Adrenal gland (tissue), 12 donors: ENCODE data around the gene SELENOT. TPM values are rescaled to one million over a fixed set of nuclear protein-coding genes. Genes with fewer than 3 reads are reported as not detected.

ENCODE experiments used
- DNase-seq, 7 donors: peaks; one replicate each; pipeline ENCODE4 v3.0.0-alpha.2; 2019 to 2020
- H3K27ac ChIP-seq, 5 donors: fragments of 200-600 bp; sonication (generic) in 4 of 5; 1 replicate in 3 of 5; 2 replicates in 2 of 5; pipeline versions ENCODE4 v1.5.1 to v1.8.0; 2016 to 2020; ENCODE audit warnings: mild to moderate bottlenecking in 1 of 5
- H3K27me3 ChIP-seq: fragments of 200-600 bp; 2 replicates; pipeline ENCODE4 v1.8.0; 2021
- H3K36me3 ChIP-seq, 2 donors: fragments of 200-600 bp; replicated peaks in 1 of 2; 1 replicate in 1 of 2; 2 replicates in 1 of 2; pipeline versions ENCODE4 v1.5.1 to v1.8.0; 2018 to 2022
- H3K4me1 ChIP-seq, 2 donors: fragments of 200-600 bp; replicated peaks in 1 of 2; 1 replicate in 1 of 2; 2 replicates in 1 of 2; pipeline versions ENCODE4 v1.5.1 to v1.8.0; 2018 to 2021
- H3K4me3 ChIP-seq, 4 donors: fragments of 200-600 bp; sonication (generic) in 3 of 4; one replicate each; pipeline ENCODE4 v1.5.1; 2016 to 2018
- H3K9me3 ChIP-seq, 3 donors: fragments of 200-600 bp; sonication (generic) in 1 of 3; replicated peaks in 1 of 3; 1 replicate in 2 of 3; 2 replicates in 1 of 3; pipeline versions ENCODE4 v1.5.1 to v1.8.0; 2016 to 2021
- CTCF ChIP-seq, 6 experiments: fragments of 450-650 bp in 4 of 6; fragments of 200-600 bp in 2 of 6; sonication (generic) in 1 of 6; IDR thresholded peaks; 1 replicate in 5 of 6; 2 replicates in 1 of 6; pipeline versions ENCODE4 v1.5.1 to v1.8.0; 2016 to 2021; ENCODE audit warnings: antibody characterized with exemption in 6 of 6, mild to moderate bottlenecking in 2 of 6, moderate library complexity in 1 of 6
- POLR2A ChIP-seq, 2 donors: fragments of 450-650 bp; IDR thresholded peaks; one replicate each; pipeline ENCODE4 v1.6.1; 2017; ENCODE audit warnings: antibody characterized with exemption in 2 of 2, mild to moderate bottlenecking in 2 of 2, moderate library complexity in 1 of 2
- WGBS, 4 donors: extraction: QIAGEN DNeasy Blood & Tissue Kit in 2 of 4; methylation state at CpG; one replicate each; pipeline versions ENCODE4 v1.1.5 to v1.1.7; 2013 to 2017; 5-methylcytosine and 5-hydroxymethylcytosine counted together
- intact Hi-C, 2 donors: fragments of 100-400 bp; cut with DNase I; formaldehyde crosslinking; loops; one replicate each; pipeline versions ENCODE4 v1.14.1 to v1.15.0; 2022 to 2023
- polyA plus RNA-seq, 3 donors: library from polyadenylated mRNA; stranded (reverse); fragments of 200-250 nt in 2 of 3; fragments of 350-450 nt in 1 of 3; fragmentation: Illumina TruSeq in 1 of 3; extraction: RNeasy Lipid Tissue Mini Kit (QIAGEN cat#74804) in 1 of 3; gene quantifications; one replicate each; pipeline ENCODE4 v1.2.3, GENCODE V29; 2013 to 2014
- total RNA-seq, 9 donors: library from RNA; depleted of rRNA in 4 of 9; stranded (reverse); fragments of >200 nt in 4 of 9; fragments of 120-200 nt in 1 of 9; fragmentation: NEBNext Ultra II Directional in 1 of 9; extraction: Animal tissue kit (Norgen Biotek cat#: 25700) in 1 of 9; gene quantifications; one replicate each; pipeline versions ENCODE4 v1.1.0 to v1.2.4, GENCODE V29; 2013 to 2023
- donor health status: healthy with polysubstance abuse.
- donor health status: Bipolar disorder and iron deficiency.
- donor health status: DM: yes; HTN: yes; CAD: no.
- donor health status: DM: no; HTN: no; CAD: no.
- donor health status: DM: no; HTN: no; CAD: no.
- donor health status: DM: yes; HTN: yes; CAD: no.

SELENOT gene
- total and polyA plus RNA-seq, 12 donors = 19.4 to 323 (median 151) TPM

DNA sequence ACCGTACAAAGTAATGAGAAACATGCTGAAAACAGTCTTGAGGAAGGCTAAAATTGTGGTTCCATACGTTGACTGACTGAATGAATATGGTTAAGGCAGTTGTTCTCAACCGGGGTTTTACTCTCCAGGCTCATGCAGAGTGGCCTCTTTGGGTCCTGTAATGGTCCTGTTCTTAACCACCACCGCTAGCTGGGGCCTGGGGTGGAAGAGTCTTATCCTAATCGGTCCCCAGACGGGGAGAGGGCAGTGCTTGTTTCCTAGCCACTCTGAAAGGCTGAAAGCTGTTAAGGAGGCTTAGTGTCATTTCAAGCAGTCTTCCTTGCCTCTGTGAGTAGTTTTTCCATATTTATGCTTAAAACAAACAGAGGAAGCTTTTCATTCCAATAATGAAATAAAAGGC is 32.0 kb downstream of the SELENOT start:
- 56 to 68% (median 63%) methylated on average over 6 of the region's 6 CpGs for WGBS, 4 donors
- Histone ChIP-seq H3K27ac (no peak overlapping the region), H3K27me3 (no peaks in the 10 kb centered on the region), H3K4me1 (no peaks in the 10 kb centered on the region), H3K36me3 (peaks cover 0 to 8% of the 10 kb centered on the region in 2 donors), H3K9me3 (no peaks in the 10 kb centered on the region), H3K4me3 (no peak overlapping the region)
- TF ChIP-seq CTCF (IDR thresholded peaks at IDR 0.05) = no peak
- TF ChIP-seq POLR2A (IDR thresholded peaks at IDR 0.05) = no peak
- no peak for DNase-seq
- intact Hi-C loops = no loop called here

- 86 to 91% (median 88%) methylated on average over 1 of the region's 1 CpG for WGBS, 4 donors
- Histone ChIP-seq H3K27ac (no peak overlapping the region), H3K4me1 (no peaks in the 10 kb centered on the region), H3K27me3 (no peaks in the 10 kb centered on the region), H3K4me3 (no peak overlapping the region), H3K36me3 (peaks cover 0 to 8% of the 10 kb centered on the region in 2 donors), H3K9me3 (no peaks in the 10 kb centered on the region)
- intact Hi-C loops = no loop called here
- TF ChIP-seq CTCF (IDR thresholded peaks at IDR 0.05) = no peak
- TF ChIP-seq POLR2A (IDR thresholded peaks at IDR 0.05) = no peak
- DNase-seq = no peak
These were observed 32.4 kb downstream of the SELENOT start for GRCh38 chr3:150635526-150635925.

- intact Hi-C loops = no loop called here
- Histone ChIP-seq H3K27me3 (no peaks in the 10 kb centered on the region), H3K4me1 (no peaks in the 10 kb centered on the region), H3K9me3 (no peaks in the 10 kb centered on the region), H3K36me3 (peaks cover 0 to 6% of the 10 kb centered on the region in 2 donors), H3K4me3 (no peak overlapping the region), H3K27ac (no peak overlapping the region)
- TF ChIP-seq CTCF (IDR thresholded peaks at IDR 0.05) (no peak), POLR2A (IDR thresholded peaks at IDR 0.05) (no peak)
- no peak for DNase-seq
- WGBS, 4 donors = 94 to 98% (median 97%) methylated on average over 5 of the region's 5 CpGs
These were observed 33.1 kb downstream of the SELENOT start for GRCh38 chr3:150636258-150636657.

- intact Hi-C loops = no loop called here
- Histone ChIP-seq H3K9me3 (no peaks in the 10 kb centered on the region), H3K4me1 (no peaks in the 10 kb centered on the region), H3K4me3 (no peak overlapping the region), H3K36me3 (no peaks in the 10 kb centered on the region), H3K27ac (no peak overlapping the region), H3K27me3 (no peaks in the 10 kb centered on the region)
- TF ChIP-seq CTCF (IDR thresholded peaks at IDR 0.05) (no peak), POLR2A (IDR thresholded peaks at IDR 0.05) (no peak)
- DNase-seq = no peak
- WGBS, 4 donors = 75 to 81% (median 77%) methylated on average over 5 of the region's 5 CpGs
These were observed 36.1 kb downstream of the SELENOT start for GRCh38 chr3:150639262-150639661.
